H1 (cell line): ENCODE results near the gene FAM209B. TPM values are rescaled to one million over a fixed set of nuclear protein-coding genes. Genes with fewer than 3 reads are reported as not detected.

ENCODE experiments used
- CTCF ChIA-PET: fragments of 300-600 bp; sonication (Branson Sonifier 250); formaldehyde crosslinking; loops from one replicate; lab custom pipeline; 2021; ENCODE audit not compliant: partially characterized antibody; lab: Charles Lee
- POLR2A ChIA-PET: fragments of 300-600 bp; sonication (Branson Sonifier 250); formaldehyde crosslinking; loops from one replicate; lab custom pipeline; 2021; ENCODE audit warnings: inconsistent platforms; ENCODE audit not compliant: partially characterized antibody; lab: Charles Lee
- DNase-seq, 2 experiments: peaks; one replicate each; pipeline versions ENCODE4 v3.0.0 to v3.0.0-alpha.2; 2010 to 2022; ENCODE audit warnings: low spot score in 2 of 2, low read depth in 1 of 2, mixed read lengths in 1 of 2
- FAIRE-seq: peaks from 2 replicates; lab custom pipeline; 2011; peaks lifted over from hg19 to GRCh38; lab: Jason Lieb, UNC
- H2AFZ ChIP-seq: 2 replicates; pipeline ENCODE4 v1.8.1; 2012; ENCODE audit warnings: low read length, inconsistent platforms
- H2AK5ac ChIP-seq: 2 replicates; pipeline ENCODE4 v1.6.1; 2013; ENCODE audit warnings: low read depth, low read length
- H2BK120ac ChIP-seq: replicated peaks from 2 replicates; pipeline ENCODE3; 2013; ENCODE audit warnings: low read depth, low read length, inconsistent platforms
- H2BK12ac ChIP-seq: 2 replicates; pipeline ENCODE4 v1.6.1; 2013; ENCODE audit warnings: low read depth, low read length
- H2BK15ac ChIP-seq: 2 replicates; pipeline ENCODE4 v1.6.1; 2013; ENCODE audit warnings: low read length
- H2BK20ac ChIP-seq: 2 replicates; pipeline ENCODE4 v1.6.1; 2013; ENCODE audit warnings: low read length
- H2BK5ac ChIP-seq: 2 replicates; pipeline ENCODE4 v1.6.1; 2013; ENCODE audit warnings: low read depth, low read length
- H3K14ac ChIP-seq: 2 replicates; pipeline ENCODE4 v1.6.1; 2013; ENCODE audit warnings: inconsistent platforms; ENCODE audit not compliant: insufficient read length
- H3K18ac ChIP-seq: 2 replicates; pipeline ENCODE4 v1.6.1; 2013; ENCODE audit warnings: low read length; ENCODE audit errors: extremely low read depth
- H3K23ac ChIP-seq: 2 replicates; pipeline ENCODE4 v1.6.1; 2013; ENCODE audit warnings: inconsistent platforms; ENCODE audit not compliant: insufficient read length
- H3K23me2 ChIP-seq: 2 replicates; pipeline ENCODE4 v1.6.1; 2013; ENCODE audit warnings: low read depth, low read length
- H3K27ac ChIP-seq: 2 replicates; pipeline ENCODE4 v1.6.1; 2011; ENCODE audit warnings: low read depth, low read length, inconsistent platforms
- H3K27me3 ChIP-seq, 4 experiments: replicated peaks in 1 of 4; 1 replicate in 1 of 4; 2 replicates in 3 of 4; pipeline versions ENCODE4 v1.6.1 to v1.8.1; 2011 to 2013; ENCODE audit warnings: low read length in 3 of 4, mild to moderate bottlenecking in 3 of 4, inconsistent platforms in 2 of 4, mixed read lengths in 2 of 4, moderate library complexity in 1 of 4; ENCODE audit not compliant: control insufficient read depth in 3 of 4, insufficient read depth in 3 of 4; ENCODE audit errors: extremely low read depth in 1 of 4
- H3K36me3 ChIP-seq, 4 experiments: 2 replicates each; pipeline versions ENCODE4 v1.6.1 to v1.8.1; 2011 to 2013; ENCODE audit warnings: mild to moderate bottlenecking in 4 of 4, low read length in 3 of 4, moderate library complexity in 2 of 4, control low read depth in 1 of 4, inconsistent platforms in 1 of 4; ENCODE audit not compliant: insufficient read depth in 4 of 4, control insufficient read depth in 2 of 4
- H3K4ac ChIP-seq: replicated peaks from 2 replicates; pipeline ENCODE3; 2013; ENCODE audit warnings: low read length, low read depth, mixed read lengths, inconsistent platforms; ENCODE audit not compliant: insufficient read length
- H3K4me1 ChIP-seq, 4 experiments: replicated peaks in 1 of 4; 1 replicate in 1 of 4; 2 replicates in 3 of 4; pipeline versions ENCODE4 v1.6.1 to v1.8.1; 2011 to 2013; ENCODE audit warnings: low read length in 3 of 4, inconsistent platforms in 2 of 4, mixed read lengths in 1 of 4; ENCODE audit not compliant: insufficient read depth in 4 of 4, control insufficient read depth in 3 of 4
- H3K4me2 ChIP-seq, 2 experiments: 2 replicates each; pipeline versions ENCODE4 v1.6.1 to v1.8.1; 2011 to 2013; ENCODE audit warnings: low read depth in 2 of 2, low read length in 2 of 2, control low read depth in 1 of 2, inconsistent platforms in 1 of 2, mild to moderate bottlenecking in 1 of 2; ENCODE audit not compliant: insufficient read depth in 1 of 2
- H3K4me3 ChIP-seq, 4 experiments: fragments of 200-600, 300-600 bp in 1 of 4; sonication (generic), shearing (Covaris generic), sonication (Bioruptor Twin) in 1 of 4; 2 replicates each; pipeline versions ENCODE4 v1.5.1 to v1.8.1; 2011 to 2016; ENCODE audit warnings: low read length in 4 of 4, low read depth in 3 of 4, control low read depth in 2 of 4, inconsistent platforms in 2 of 4, mild to moderate bottlenecking in 2 of 4, mixed read lengths in 1 of 4, moderate library complexity in 1 of 4; ENCODE audit not compliant: insufficient read depth in 2 of 4; ENCODE audit errors: extremely low read depth in 1 of 4
- H3K56ac ChIP-seq: replicated peaks from 2 replicates; pipeline ENCODE3; 2013; ENCODE audit warnings: low read depth, mild to moderate bottlenecking, mixed read lengths, low read length, inconsistent platforms; ENCODE audit not compliant: insufficient read length
- H3K79me1 ChIP-seq: 2 replicates; pipeline ENCODE4 v1.6.1; 2013; ENCODE audit warnings: low read depth, low read length, control low read depth
- H3K79me2 ChIP-seq, 2 experiments: 2 replicates each; pipeline versions ENCODE4 v1.6.1 to v1.8.1; 2012 to 2013; ENCODE audit warnings: low read length in 2 of 2, mild to moderate bottlenecking in 2 of 2, inconsistent platforms in 1 of 2; ENCODE audit not compliant: insufficient read depth in 2 of 2, control insufficient read depth in 1 of 2
- H3K9ac ChIP-seq, 4 experiments: replicated peaks in 1 of 4; 1 replicate in 1 of 4; 2 replicates in 3 of 4; pipeline versions ENCODE4 v1.6.1 to v1.8.1; 2011 to 2013; ENCODE audit warnings: low read depth in 3 of 4, low read length in 3 of 4, control low read depth in 2 of 4, mild to moderate bottlenecking in 2 of 4, moderate library complexity in 2 of 4, inconsistent platforms in 1 of 4; ENCODE audit errors: extremely low read depth in 1 of 4
- H3K9me3 ChIP-seq, 2 experiments: 2 replicates each; pipeline versions ENCODE4 v1.6.1 to v1.8.1; 2012 to 2013; ENCODE audit warnings: mild to moderate bottlenecking in 2 of 2, moderate library complexity in 2 of 2, control low read depth in 1 of 2, inconsistent platforms in 1 of 2, low read depth in 1 of 2, low read length in 1 of 2, mixed read lengths in 1 of 2; ENCODE audit not compliant: insufficient read depth in 2 of 2
- H4K20me1 ChIP-seq, 2 experiments: replicated peaks in 1 of 2; 2 replicates each; pipeline versions ENCODE3 to v1.8.1; 2011 to 2013; ENCODE audit warnings: inconsistent platforms in 2 of 2, low read length in 2 of 2, mild to moderate bottlenecking in 1 of 2; ENCODE audit not compliant: insufficient read depth in 2 of 2, control insufficient read depth in 1 of 2
- H4K5ac ChIP-seq: 2 replicates; pipeline ENCODE4 v1.6.1; 2013; ENCODE audit warnings: low read length, low read depth, mixed read lengths, inconsistent platforms; ENCODE audit not compliant: insufficient read length
- H4K8ac ChIP-seq: 2 replicates; pipeline ENCODE4 v1.8.0; 2013; ENCODE audit warnings: mild to moderate bottlenecking, moderate library complexity, low read length, inconsistent platforms; ENCODE audit not compliant: insufficient read depth; ENCODE audit errors: extremely low read depth
- H4K91ac ChIP-seq: replicated peaks from 2 replicates; pipeline ENCODE3; 2013; ENCODE audit warnings: low read length, mixed read lengths, inconsistent platforms; ENCODE audit not compliant: insufficient read length
- BACH1 ChIP-seq: IDR thresholded peaks from 2 replicates; pipeline ENCODE4 v1.6.1; 2012; ENCODE audit warnings: low read length, improper control_type of control experiment
- CTCF ChIP-seq, 3 experiments: IDR thresholded peaks; 1 replicate in 2 of 3; 2 replicates in 1 of 3; pipeline versions ENCODE4 v1.5.1 to v1.6.1; 2011; ENCODE audit warnings: low read length in 3 of 3, mild to moderate bottlenecking in 3 of 3, inconsistent platforms in 2 of 3, low read depth in 1 of 3, moderate library complexity in 1 of 3; ENCODE audit not compliant: insufficient read depth in 1 of 3; ENCODE audit errors: control extremely low read depth in 1 of 3
- EP300 ChIP-seq, 2 experiments: IDR thresholded peaks; 1 replicate in 1 of 2; 2 replicates in 1 of 2; pipeline ENCODE4 v1.6.1; 2011 to 2012; ENCODE audit warnings: low read depth in 2 of 2, low read length in 2 of 2, mild to moderate bottlenecking in 2 of 2, borderline replicate concordance in 1 of 2, inconsistent platforms in 1 of 2, moderate library complexity in 1 of 2
- MAFK ChIP-seq: IDR thresholded peaks from 2 replicates; pipeline ENCODE4 v1.6.1; 2012; ENCODE audit warnings: low read depth, mild to moderate bottlenecking, improper control_type of control experiment, low read length
- PHF8 ChIP-seq: fragments of 200-600 bp; sonication (generic); conservative IDR thresholded peaks from 2 replicates; pipeline ENCODE4 v1.7.1; 2012; ENCODE audit warnings: low read depth, mild to moderate bottlenecking, inconsistent platforms, low read length, moderate library complexity
- RFX5 ChIP-seq: IDR thresholded peaks from 2 replicates; pipeline ENCODE4 v1.6.1; 2011; ENCODE audit warnings: low read depth, low read length, improper control_type of control experiment, borderline replicate concordance
- ZNF274 ChIP-seq: IDR thresholded peaks from 2 replicates; pipeline ENCODE4 v1.7.0; 2012; ENCODE audit warnings: low read length, borderline replicate concordance; ENCODE audit errors: extremely low read depth
- WGBS, 2 experiments: shearing (Covaris generic) in 1 of 2; methylation state at CpG; one replicate each; pipeline versions ENCODE4 v1.1.6 to v1.1.7; 2013 to 2015; ENCODE audit warnings: low lambda C conversion rate in 2 of 2, mixed read lengths in 2 of 2, inconsistent platforms in 1 of 2, low coverage in 1 of 2, missing lambda C conversion rate in 1 of 2; ENCODE audit not compliant: insufficient replicate concordance in 2 of 2, insufficient coverage in 1 of 2, insufficient read length in 1 of 2; ENCODE audit errors: extremely low coverage in 1 of 2, missing lambda C conversion rate in 1 of 2; 5-methylcytosine and 5-hydroxymethylcytosine counted together
- polyA plus RNA-seq, 7 experiments: library from polyadenylated mRNA; depleted of rRNA in 3 of 7; stranded (reverse) in 5 of 7; unstranded in 2 of 7; fragments of >200 nt in 5 of 7; fragments of 200-250 nt in 2 of 7; gene quantifications; 1 replicate in 5 of 7; 2 replicates in 1 of 7; 4 replicates in 1 of 7; pipeline versions ENCODE4 v1.2.1 to v1.2.3, GENCODE V29; 2011 to 2013; ENCODE audit warnings: missing spikeins in 2 of 7, mixed read lengths in 2 of 7
- total RNA-seq: library from RNA; stranded (reverse); fragmentation: NEBNext Ultra II Directional; extraction: Animal tissue kit (Norgen Biotek cat#: 25700); gene quantifications from 2 replicates; pipeline ENCODE4 v1.2.1, GENCODE V29; 2021

The FAM209B gene
- total and polyA plus RNA-seq, 2 of the 8 experiments (the other 6 are each of a cell fraction or from before 2014, with no cell fraction given) = 0.29 TPM; not detected in 1

DNA sequence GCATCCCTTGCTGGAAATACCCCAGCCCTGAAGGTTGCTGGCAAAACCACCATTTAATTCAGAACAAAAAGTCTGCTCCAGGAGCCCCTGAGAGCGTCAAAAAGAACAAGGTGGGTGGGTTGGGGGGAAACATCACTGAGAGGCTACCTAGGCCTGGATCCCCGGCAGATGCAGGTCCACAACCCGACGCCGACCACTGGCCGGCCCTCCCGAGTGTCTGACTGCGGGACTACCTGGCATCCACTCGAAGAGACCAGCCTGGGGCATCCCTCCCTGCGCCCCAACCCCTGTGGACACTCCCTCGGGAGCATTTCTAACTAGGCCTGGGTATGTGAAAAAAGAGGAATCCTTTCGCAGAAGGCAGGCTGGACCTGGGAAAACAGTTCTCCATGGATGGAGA, 47.2 kb downstream of the FAM209B start:
- H3K4me1 ChIP-seq = no peaks in the 10 kb centered on the region; a peak in 2 of 7 replicates
- H4K91ac ChIP-seq = no peak overlapping the region
- TF ChIP-seq ZNF274 (no peak), CTCF (IDR thresholded peaks at IDR 0.05; ENCODE audit: control extremely low read depth in 1 of 3, insufficient read depth in 1 of 3, low read depth in 1 of 3, low read length in 3 of 3) (no peak), RFX5 (no peak), EP300 (IDR thresholded peaks at IDR 0.05; ENCODE audit: borderline replicate concordance in 1 of 2, low read depth in 2 of 2, low read length in 2 of 2) (no peak), PHF8 (no peak), BACH1 (no peak), MAFK (no peak)
- no peak overlapping the region for H3K23ac ChIP-seq
- H3K18ac ChIP-seq = no peak overlapping the region
- no peak overlapping the region for H4K8ac ChIP-seq
- H3K4me3 ChIP-seq = no peak overlapping the region
- no peaks in the 10 kb centered on the region for H4K20me1 ChIP-seq
- no peak overlapping the region for H2BK5ac ChIP-seq
- H2BK20ac ChIP-seq = no peak overlapping the region
- H3K79me2 ChIP-seq = no peaks in the 10 kb centered on the region
- H3K27me3 ChIP-seq = no peaks in the 10 kb centered on the region
- WGBS, 2 experiments = 95% methylated on average over 6 of the region's 12 CpGs; no CpG with 5 or more reads in 1 of the 2 experiments
- no peaks in the 10 kb centered on the region for H3K23me2 ChIP-seq
- CTCF ChIA-PET = interaction anchor here (1.1 to 7.8 kb wide), 4 partner anchors 8 to 50 kb away, joined by 3 to 95 read pairs (median 4); no protein-coding TSS in a partner anchor
- H2AFZ ChIP-seq = no peak overlapping the region
- H2BK12ac ChIP-seq = no peak overlapping the region
- no peaks in the 10 kb centered on the region for H3K9me3 ChIP-seq
- no peak overlapping the region for H4K5ac ChIP-seq
- DNase-seq (no peak), FAIRE-seq (no peak)
- H3K4ac ChIP-seq = no peak overlapping the region
- H2BK120ac ChIP-seq = no peak overlapping the region
- no peak overlapping the region for H3K56ac ChIP-seq
- no peak overlapping the region for H3K4me2 ChIP-seq
- H3K36me3 ChIP-seq = no peaks in the 10 kb centered on the region
- POLR2A ChIA-PET = no interaction called here
- H3K79me1 ChIP-seq = no peaks in the 10 kb centered on the region
- no peak overlapping the region for H3K9ac ChIP-seq
- H3K14ac ChIP-seq = no peak overlapping the region
- H3K27ac ChIP-seq = no peak overlapping the region
- no peak overlapping the region for H2AK5ac ChIP-seq
- no peak overlapping the region for H2BK15ac ChIP-seq
